Measurements from ENCODE around the gene OPN1SW.

OPN1SW gene

DNA sequence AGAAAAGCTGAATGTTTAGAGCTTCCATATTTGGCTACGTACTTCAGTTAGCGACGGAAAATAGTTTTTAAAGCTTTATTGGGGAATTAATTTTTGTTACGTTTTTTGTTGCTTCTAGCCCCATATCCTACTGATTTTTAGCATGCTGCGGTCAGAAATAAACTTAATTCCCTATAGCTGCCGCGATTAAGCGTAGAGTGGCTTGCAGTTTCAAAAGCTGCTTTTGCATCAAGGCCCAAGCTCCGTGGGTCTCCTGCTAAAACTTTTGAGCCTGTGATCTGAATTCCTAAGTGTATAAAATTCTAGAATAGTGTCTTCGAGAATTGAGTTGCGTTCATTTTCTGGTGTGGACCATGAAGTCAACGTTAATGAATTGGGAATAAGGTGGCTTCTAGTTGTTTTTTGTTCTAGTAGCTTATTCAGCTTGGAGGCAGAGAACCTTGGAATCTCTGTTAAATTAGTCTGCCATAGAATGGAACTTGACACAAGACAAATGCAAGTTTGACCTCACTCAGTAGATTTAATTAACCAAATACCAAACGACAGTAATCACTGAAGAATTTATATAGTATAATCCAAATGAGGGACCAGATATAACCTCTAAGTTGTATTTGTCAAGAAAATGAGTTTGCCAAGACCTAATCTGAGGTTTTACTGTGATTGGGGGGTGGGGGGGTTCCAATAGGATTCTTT, 35.5 kb downstream of the OPN1SW start:
- Histone ChIP-seq H3K4me1 (ENCODE audit: insufficient read depth, insufficient read length) (no peaks in the 10 kb centered on the region), H3K27me3 (ENCODE audit: insufficient read depth, insufficient read length) (no peaks in the 10 kb centered on the region), H3K9me3 (ENCODE audit: insufficient read depth, low read length) (no peaks in the 10 kb centered on the region), H3K9ac (ENCODE audit: insufficient read length, low read depth) (peak overlapping the region; percentile 95), H3K4me3 (ENCODE audit: insufficient read length, low read depth) (peak overlapping the region; percentile 95), H3K36me3 (ENCODE audit: insufficient read depth, insufficient read length, low read length) (peaks cover 5% of the 10 kb centered on the region)
- DNase-seq (ENCODE audit: low read depth, low spot score) = no peak
- no peak for TF ChIP-seq YY1 (IDR thresholded peaks at IDR 0.05; ENCODE audit: insufficient read depth, insufficient read length)
- TF ChIP-seq SUZ12 (IDR thresholded peaks at IDR 0.05; ENCODE audit: extremely low read depth, insufficient read depth, insufficient read length) = no peak
- TF ChIP-seq ZNF274 (IDR thresholded peaks at IDR 0.05; ENCODE audit: low read depth, low read length) = no peak

DNA sequence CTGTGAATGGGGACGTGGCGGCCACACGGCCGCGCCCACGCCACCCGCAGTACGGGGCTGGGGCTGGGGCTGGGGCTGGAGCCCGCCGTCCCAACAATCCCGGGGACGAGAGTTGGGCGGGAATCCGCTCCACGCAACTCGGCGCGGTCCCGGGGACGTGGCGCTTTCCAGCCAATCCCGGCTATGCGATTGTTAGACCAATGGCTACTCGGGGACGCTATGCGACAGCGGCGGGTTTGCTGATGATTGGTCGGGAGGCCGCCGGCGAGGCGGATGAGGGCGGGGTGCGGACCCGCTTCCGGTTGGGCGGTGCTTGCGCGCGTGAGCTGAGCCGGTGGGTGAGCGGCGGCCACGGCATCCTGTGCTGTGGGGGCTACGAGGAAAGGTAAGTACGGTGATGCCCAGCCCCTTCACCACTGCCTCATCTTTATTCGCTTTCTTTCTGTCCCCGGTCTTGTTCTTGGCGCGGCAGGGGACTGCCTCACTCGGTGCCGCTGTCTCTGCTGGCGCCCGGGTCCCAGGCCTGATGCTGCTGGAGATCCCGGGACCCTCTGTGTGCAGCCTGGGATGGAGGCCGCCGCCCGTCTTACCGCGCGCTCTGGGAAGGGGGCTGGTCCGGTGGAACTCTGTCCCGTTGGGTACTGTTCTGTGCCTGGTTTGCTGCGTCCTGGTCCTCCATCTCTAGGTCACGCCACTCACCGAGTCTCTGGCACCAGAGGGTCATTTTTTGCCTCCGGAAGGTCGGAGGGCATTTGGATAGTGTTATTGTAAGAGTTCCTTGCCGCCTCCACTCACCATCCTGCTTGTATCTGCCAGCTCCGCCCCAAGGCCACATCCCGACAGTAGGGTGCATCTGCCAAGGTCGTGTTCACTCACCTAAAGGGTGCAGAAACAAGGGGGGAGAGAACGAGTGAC, 36.3 kb downstream of the OPN1SW start, which contains the start of gene CALU:
Gene CALU (plus strand): TSS at position 312 of the 915 bp plus-strand sequence. CDS start 9,225 bp downstream, outside the sequence.
- Histone ChIP-seq H3K36me3 (ENCODE audit: insufficient read depth, insufficient read length, low read length) (peaks cover 5% of the 10 kb centered on the region), H3K4me1 (ENCODE audit: insufficient read depth, insufficient read length) (no peaks in the 10 kb centered on the region), H3K4me3 (ENCODE audit: insufficient read length, low read depth) (peak within 1 kb of the TSS; percentile 95), H3K9ac (ENCODE audit: insufficient read length, low read depth) (peak within 1 kb of the TSS; percentile 95), H3K27me3 (ENCODE audit: insufficient read depth, insufficient read length) (no peaks in the 10 kb centered on the region), H3K9me3 (ENCODE audit: insufficient read depth, low read length) (no peaks in the 10 kb centered on the region)
- TF ChIP-seq ZNF274 (IDR thresholded peaks at IDR 0.05; ENCODE audit: low read depth, low read length) (no peak), YY1 (IDR thresholded peaks at IDR 0.05; ENCODE audit: insufficient read depth, insufficient read length) (no peak), SUZ12 (IDR thresholded peaks at IDR 0.05; ENCODE audit: extremely low read depth, insufficient read depth, insufficient read length) (no peak)
- peak; percentile 87 for DNase-seq (ENCODE audit: low read depth, low spot score)

DNA sequence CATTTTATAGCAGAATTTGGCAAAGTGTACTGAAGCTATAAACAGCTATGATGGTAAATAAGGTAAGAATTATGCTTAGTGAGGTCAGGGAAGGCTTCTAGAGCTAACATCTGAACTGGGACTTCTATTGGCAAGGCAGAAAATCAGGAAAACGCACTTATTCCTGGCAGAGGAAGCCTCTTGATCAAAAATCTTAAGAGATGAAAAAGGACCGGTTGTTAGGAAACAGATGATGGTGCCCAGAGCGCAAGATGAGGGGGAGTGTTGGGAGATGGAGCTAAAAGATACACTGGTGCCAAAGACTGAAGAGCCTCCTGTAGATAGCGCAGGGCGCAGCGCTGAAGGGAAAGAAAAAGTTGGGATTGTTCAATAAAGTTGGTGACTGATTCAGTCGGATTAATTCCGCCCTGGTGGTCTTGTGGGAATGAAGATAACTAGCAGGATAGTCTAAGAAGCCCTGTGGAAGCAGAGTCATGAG, 37.0 kb downstream of the OPN1SW start:
- Histone ChIP-seq H3K4me3 (ENCODE audit: insufficient read length, low read depth) (peak overlapping the region; percentile 95), H3K4me1 (ENCODE audit: insufficient read depth, insufficient read length) (no peaks in the 10 kb centered on the region), H3K36me3 (ENCODE audit: insufficient read depth, insufficient read length, low read length) (peaks cover 2% of the 10 kb centered on the region), H3K9ac (ENCODE audit: insufficient read length, low read depth) (peak overlapping the region; percentile 71), H3K9me3 (ENCODE audit: insufficient read depth, low read length) (no peaks in the 10 kb centered on the region), H3K27me3 (ENCODE audit: insufficient read depth, insufficient read length) (no peaks in the 10 kb centered on the region)
- DNase-seq (ENCODE audit: low read depth, low spot score) = no peak
- TF ChIP-seq YY1 (IDR thresholded peaks at IDR 0.05; ENCODE audit: insufficient read depth, insufficient read length) (no peak), ZNF274 (IDR thresholded peaks at IDR 0.05; ENCODE audit: low read depth, low read length) (no peak)

DNA sequence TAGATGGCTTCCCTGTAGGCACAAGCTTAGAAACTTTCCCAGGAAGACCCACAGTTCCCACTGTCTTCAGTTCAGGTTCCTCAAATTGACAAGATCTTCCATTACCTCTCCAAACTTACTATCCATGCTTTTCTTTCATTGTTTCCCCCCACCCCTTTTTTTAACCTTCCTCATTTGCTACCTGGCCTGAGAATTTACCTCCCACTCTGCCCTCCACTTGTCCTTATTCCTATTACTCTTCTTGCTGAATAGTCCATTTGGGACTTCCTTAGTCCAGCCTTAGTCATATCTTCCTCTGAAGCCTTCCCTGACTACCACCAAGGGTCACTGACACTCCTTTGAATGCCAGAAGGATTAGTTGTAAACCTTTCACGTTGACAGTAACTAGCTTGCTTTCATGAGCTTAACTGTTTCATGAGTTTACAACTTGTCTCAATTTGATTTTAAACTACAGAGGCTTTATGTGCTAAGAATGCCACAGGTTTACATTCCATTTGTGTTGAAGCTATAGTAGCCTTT, 37.7 kb downstream of the OPN1SW start:
- TF ChIP-seq YY1 (IDR thresholded peaks at IDR 0.05; ENCODE audit: insufficient read depth, insufficient read length) = no peak
- no peak for TF ChIP-seq SUZ12 (IDR thresholded peaks at IDR 0.05; ENCODE audit: extremely low read depth, insufficient read depth, insufficient read length)
- TF ChIP-seq ZNF274 (IDR thresholded peaks at IDR 0.05; ENCODE audit: low read depth, low read length) = no peak
- DNase-seq (ENCODE audit: low read depth, low spot score) = no peak
- Histone ChIP-seq H3K4me3 (ENCODE audit: insufficient read length, low read depth) (no peak overlapping the region), H3K9ac (ENCODE audit: insufficient read length, low read depth) (no peak overlapping the region), H3K4me1 (ENCODE audit: insufficient read depth, insufficient read length) (no peaks in the 10 kb centered on the region), H3K27me3 (ENCODE audit: insufficient read depth, insufficient read length) (no peaks in the 10 kb centered on the region), H3K9me3 (ENCODE audit: insufficient read depth, low read length) (no peaks in the 10 kb centered on the region), H3K36me3 (ENCODE audit: insufficient read depth, insufficient read length, low read length) (no peaks in the 10 kb centered on the region)

DNA sequence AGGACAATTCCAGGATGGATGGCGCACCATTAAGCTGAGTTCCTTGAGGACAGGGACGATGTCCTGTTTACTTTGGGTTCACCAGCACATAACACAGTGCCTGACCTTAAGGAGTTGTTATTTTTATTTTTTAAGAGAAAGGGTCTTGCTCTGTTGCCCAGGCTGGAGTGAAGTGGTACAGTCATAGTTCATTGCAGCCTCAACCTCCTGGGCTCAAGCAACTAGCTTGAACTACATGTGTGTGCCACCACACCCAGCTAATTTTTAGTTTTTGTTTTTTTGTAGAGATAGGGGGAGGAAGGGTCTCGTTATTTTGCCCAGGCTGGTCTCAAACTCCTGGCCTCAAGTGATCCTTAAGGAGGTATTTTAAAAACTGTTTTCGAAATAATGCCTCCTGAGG, 38.2 kb downstream of the OPN1SW start:
- no peaks in the 10 kb centered on the region for H3K36me3 ChIP-seq (ENCODE audit: insufficient read depth, insufficient read length, low read length)
- H3K27me3 ChIP-seq (ENCODE audit: insufficient read depth, insufficient read length) = no peaks in the 10 kb centered on the region
- no peaks in the 10 kb centered on the region for H3K4me1 ChIP-seq (ENCODE audit: insufficient read depth, insufficient read length)
- TF ChIP-seq YY1 (IDR thresholded peaks at IDR 0.05; ENCODE audit: insufficient read depth, insufficient read length) (no peak), SUZ12 (IDR thresholded peaks at IDR 0.05; ENCODE audit: extremely low read depth, insufficient read depth, insufficient read length) (no peak), ZNF274 (IDR thresholded peaks at IDR 0.05; ENCODE audit: low read depth, low read length) (no peak)
- H3K9me3 ChIP-seq (ENCODE audit: insufficient read depth, low read length) = no peaks in the 10 kb centered on the region
- no peak overlapping the region for H3K4me3 ChIP-seq (ENCODE audit: insufficient read length, low read depth)
- DNase-seq (ENCODE audit: low read depth, low spot score) = no peak
- H3K9ac ChIP-seq (ENCODE audit: insufficient read length, low read depth) = no peak overlapping the region

DNA sequence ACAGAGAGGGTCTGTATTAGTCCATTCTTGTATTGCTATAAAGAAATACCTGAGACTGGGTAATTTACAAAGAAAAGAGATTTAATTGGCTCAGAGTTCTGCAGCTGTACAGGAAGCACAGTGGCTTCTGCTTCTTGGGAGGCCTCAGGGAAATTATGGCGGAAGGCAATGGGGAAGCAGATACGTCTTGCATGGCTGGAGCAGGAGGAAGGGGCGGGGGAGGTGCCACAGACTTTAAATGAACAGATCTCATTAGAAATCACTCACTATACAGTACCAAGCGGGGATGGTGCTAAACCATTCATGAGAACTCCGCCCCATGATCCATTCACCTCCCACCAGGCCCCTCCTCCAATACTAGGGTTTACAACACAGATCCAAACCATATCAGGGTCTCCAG, 40.2 kb downstream of the OPN1SW start:
- H3K27me3 ChIP-seq (ENCODE audit: insufficient read depth, insufficient read length) = no peaks in the 10 kb centered on the region
- H3K4me3 ChIP-seq (ENCODE audit: insufficient read length, low read depth) = no peak overlapping the region
- no peaks in the 10 kb centered on the region for H3K9me3 ChIP-seq (ENCODE audit: insufficient read depth, low read length)
- no peaks in the 10 kb centered on the region for H3K4me1 ChIP-seq (ENCODE audit: insufficient read depth, insufficient read length)
- DNase-seq (ENCODE audit: low read depth, low spot score) = no peak
- TF ChIP-seq SUZ12 (IDR thresholded peaks at IDR 0.05; ENCODE audit: extremely low read depth, insufficient read depth, insufficient read length) (no peak), YY1 (IDR thresholded peaks at IDR 0.05; ENCODE audit: insufficient read depth, insufficient read length) (no peak), ZNF274 (IDR thresholded peaks at IDR 0.05; ENCODE audit: low read depth, low read length) (no peak)
- no peaks in the 10 kb centered on the region for H3K36me3 ChIP-seq (ENCODE audit: insufficient read depth, insufficient read length, low read length)
- no peak overlapping the region for H3K9ac ChIP-seq (ENCODE audit: insufficient read length, low read depth)

DNA sequence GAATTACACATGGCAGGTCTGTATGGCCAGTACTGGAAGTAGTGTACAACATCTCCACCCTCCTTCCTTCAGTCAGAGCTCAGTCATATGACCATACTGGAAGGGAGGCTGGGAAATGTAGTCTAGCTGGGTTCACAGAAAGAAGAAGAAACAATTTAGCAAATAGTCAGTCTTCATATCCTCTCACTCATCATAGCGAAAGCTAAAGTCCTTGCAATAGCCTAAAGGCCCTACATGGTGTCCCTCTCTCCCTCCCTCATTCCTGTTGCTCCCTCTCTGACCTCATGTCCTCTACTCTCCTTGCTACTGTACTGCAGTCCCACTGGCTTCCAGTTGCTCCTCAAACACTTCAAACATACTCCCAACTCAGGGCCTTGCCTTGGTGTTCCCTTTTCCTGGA, 40.7 kb downstream of the OPN1SW start:
- no peaks in the 10 kb centered on the region for H3K36me3 ChIP-seq (ENCODE audit: insufficient read depth, insufficient read length, low read length)
- H3K4me3 ChIP-seq (ENCODE audit: insufficient read length, low read depth) = no peak overlapping the region
- no peak for TF ChIP-seq ZNF274 (IDR thresholded peaks at IDR 0.05; ENCODE audit: low read depth, low read length)
- no peak for TF ChIP-seq SUZ12 (IDR thresholded peaks at IDR 0.05; ENCODE audit: extremely low read depth, insufficient read depth, insufficient read length)
- TF ChIP-seq YY1 (IDR thresholded peaks at IDR 0.05; ENCODE audit: insufficient read depth, insufficient read length) = no peak
- H3K9ac ChIP-seq (ENCODE audit: insufficient read length, low read depth) = no peak overlapping the region
- H3K4me1 ChIP-seq (ENCODE audit: insufficient read depth, insufficient read length) = no peaks in the 10 kb centered on the region
- no peak for DNase-seq (ENCODE audit: low read depth, low spot score)
- no peaks in the 10 kb centered on the region for H3K27me3 ChIP-seq (ENCODE audit: insufficient read depth, insufficient read length)
- no peaks in the 10 kb centered on the region for H3K9me3 ChIP-seq (ENCODE audit: insufficient read depth, low read length)

Measured in NT2/D1 (cell line).